ENCODE data around the gene OTOA. TPM values are rescaled to one million over a fixed set of nuclear protein-coding genes. Genes with fewer than 3 reads are reported as not detected.

The OTOA gene
- total and polyA plus RNA-seq, 2 of the 8 experiments (the other 6 are each of a cell fraction or from before 2014, with no cell fraction given): 0.06 to 0.32 TPM

DNA sequence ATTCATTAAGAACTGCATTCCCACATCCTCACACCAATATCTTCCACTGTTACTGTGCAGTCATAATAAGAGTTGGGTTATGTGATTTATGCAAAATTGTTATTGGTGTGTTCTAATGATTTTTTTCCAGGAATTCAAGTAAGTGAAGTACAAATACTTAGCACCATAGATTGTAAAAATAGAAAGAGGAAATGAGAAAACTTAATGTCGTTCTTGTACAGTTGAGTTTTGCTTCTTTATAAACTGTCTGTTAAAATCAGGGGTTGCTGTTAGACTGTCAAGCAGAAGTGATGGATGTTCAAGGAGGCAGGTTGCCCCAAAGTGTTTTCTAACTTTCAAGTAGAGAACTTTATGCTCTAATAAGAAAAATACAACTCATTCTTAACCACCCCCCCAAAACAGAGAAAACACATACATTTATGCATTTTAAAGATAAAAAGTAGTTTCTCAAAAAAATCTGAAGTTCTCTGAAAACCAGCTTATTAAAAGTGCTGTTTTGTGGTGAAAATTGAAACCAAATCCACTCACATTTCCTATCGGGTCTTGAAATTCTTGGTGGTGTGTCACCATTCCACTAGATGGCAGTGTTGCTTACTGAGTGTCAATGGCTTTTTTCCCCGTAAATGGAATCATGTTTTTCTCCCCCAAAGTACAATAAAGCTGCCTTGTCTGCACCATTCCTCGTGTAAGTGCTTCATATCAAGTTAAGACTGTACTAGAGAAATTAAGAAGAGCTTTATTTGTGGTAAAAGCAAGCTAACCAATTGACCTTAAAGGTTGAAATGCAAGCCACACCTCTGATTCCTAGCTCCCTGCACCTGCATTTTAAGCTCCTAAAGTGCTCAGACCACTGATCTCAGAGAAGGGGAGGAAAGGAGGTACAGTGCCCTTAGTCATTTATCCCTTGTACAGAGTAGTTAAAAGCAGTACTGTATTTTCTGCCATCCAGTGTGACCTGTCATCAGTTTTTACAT, 6.7 kb upstream of the OTOA start:
- Histone ChIP-seq H3K14ac (ENCODE audit: insufficient read length) (no peak overlapping the region), H2BK12ac (ENCODE audit: low read depth, low read length) (no peak overlapping the region), H3K18ac (ENCODE audit: extremely low read depth, low read length) (no peak overlapping the region), H3K79me2 (ENCODE audit: control insufficient read depth in 1 of 2, insufficient read depth in 2 of 2, low read length in 2 of 2) (no peaks in the 10 kb centered on the region), H2BK15ac (ENCODE audit: low read length) (no peak overlapping the region), H3K4me3 (ENCODE audit: extremely low read depth in 1 of 4, insufficient read depth in 2 of 4, low read depth in 3 of 4, low read length in 4 of 4) (no peak overlapping the region), H3K79me1 (ENCODE audit: low read depth, low read length) (no peaks in the 10 kb centered on the region), H4K8ac (ENCODE audit: extremely low read depth, insufficient read depth, low read length) (no peak overlapping the region), H3K27ac (ENCODE audit: low read depth, low read length) (no peak overlapping the region), H4K91ac (replicated peaks; ENCODE audit: insufficient read length, low read length) (no peak overlapping the region), H4K5ac (ENCODE audit: insufficient read length, low read depth, low read length) (no peak overlapping the region), H4K20me1 (replicated peaks in 1 of 2; ENCODE audit: control insufficient read depth in 1 of 2, insufficient read depth in 2 of 2, low read length in 2 of 2) (no peaks in the 10 kb centered on the region), H3K9ac (replicated peaks in 1 of 4; ENCODE audit: extremely low read depth in 1 of 4, low read depth in 3 of 4, low read length in 3 of 4) (no peak overlapping the region), H3K23ac (ENCODE audit: insufficient read length) (no peak overlapping the region), H3K36me3 (ENCODE audit: control insufficient read depth in 2 of 4, insufficient read depth in 4 of 4, low read length in 3 of 4) (peaks cover 0 to 4% (median under 1%) of the 10 kb centered on the region in 4 experiments; a peak in 3 of 8 replicates), H3K56ac (replicated peaks; ENCODE audit: insufficient read length, low read depth, low read length) (no peak overlapping the region), H3K4me2 (ENCODE audit: insufficient read depth in 1 of 2, low read depth in 2 of 2, low read length in 2 of 2) (no peak overlapping the region), H3K23me2 (ENCODE audit: low read depth, low read length) (no peaks in the 10 kb centered on the region), H2BK5ac (ENCODE audit: low read depth, low read length) (no peak overlapping the region), H3K27me3 (replicated peaks in 1 of 4; ENCODE audit: control insufficient read depth in 3 of 4, extremely low read depth in 1 of 4, insufficient read depth in 3 of 4, low read length in 3 of 4) (no peaks in the 10 kb centered on the region), H3K4me1 (replicated peaks in 1 of 4; ENCODE audit: control insufficient read depth in 3 of 4, insufficient read depth in 4 of 4, low read length in 3 of 4) (no peaks in the 10 kb centered on the region), H2AK5ac (ENCODE audit: low read depth, low read length) (no peak overlapping the region), H2BK120ac (replicated peaks; ENCODE audit: low read depth, low read length) (no peak overlapping the region), H3K9me3 (ENCODE audit: insufficient read depth in 2 of 2, low read depth in 1 of 2, low read length in 1 of 2) (no peaks in the 10 kb centered on the region), H2BK20ac (ENCODE audit: low read length) (no peak overlapping the region), H2AFZ (ENCODE audit: low read length) (no peak overlapping the region), H3K4ac (replicated peaks; ENCODE audit: insufficient read length, low read depth, low read length) (no peak overlapping the region)
- WGBS, 2 experiments (ENCODE audit: extremely low coverage in 1 of 2, insufficient coverage in 1 of 2, insufficient read length in 1 of 2, insufficient replicate concordance in 2 of 2, low coverage in 1 of 2, low lambda C conversion rate in 2 of 2, missing lambda C conversion rate in 1 of 2): 59% methylated on average over 4 of the region's 4 CpGs; no CpG with 5 or more reads in 1 of the 2 experiments
- POLR2A ChIA-PET (ENCODE audit: partially characterized antibody): no interaction called here
- TF ChIP-seq CHD2 (IDR thresholded peaks at IDR 0.05; ENCODE audit: low read length) (no peak), TEAD4 (IDR thresholded peaks at IDR 0.05; ENCODE audit: low read depth, low read length) (0 out of 2 replicates have a peak, but pooled peaks have one; percentile 45), CREB1 (IDR thresholded peaks at IDR 0.05) (0 out of 2 replicates have a peak, but pooled peaks have one; percentile 37), KDM1A (IDR thresholded peaks at IDR 0.05; ENCODE audit: borderline replicate concordance, low read length) (no peak), RAD21 (IDR thresholded peaks at IDR 0.05 in 1 of 2, conservative IDR thresholded peaks at IDR 0.05 in 1 of 2; ENCODE audit: low read depth in 2 of 2, low read length in 2 of 2) (peak; percentile 80 to 82)
- TF ChIP-seq, protein P1, sequence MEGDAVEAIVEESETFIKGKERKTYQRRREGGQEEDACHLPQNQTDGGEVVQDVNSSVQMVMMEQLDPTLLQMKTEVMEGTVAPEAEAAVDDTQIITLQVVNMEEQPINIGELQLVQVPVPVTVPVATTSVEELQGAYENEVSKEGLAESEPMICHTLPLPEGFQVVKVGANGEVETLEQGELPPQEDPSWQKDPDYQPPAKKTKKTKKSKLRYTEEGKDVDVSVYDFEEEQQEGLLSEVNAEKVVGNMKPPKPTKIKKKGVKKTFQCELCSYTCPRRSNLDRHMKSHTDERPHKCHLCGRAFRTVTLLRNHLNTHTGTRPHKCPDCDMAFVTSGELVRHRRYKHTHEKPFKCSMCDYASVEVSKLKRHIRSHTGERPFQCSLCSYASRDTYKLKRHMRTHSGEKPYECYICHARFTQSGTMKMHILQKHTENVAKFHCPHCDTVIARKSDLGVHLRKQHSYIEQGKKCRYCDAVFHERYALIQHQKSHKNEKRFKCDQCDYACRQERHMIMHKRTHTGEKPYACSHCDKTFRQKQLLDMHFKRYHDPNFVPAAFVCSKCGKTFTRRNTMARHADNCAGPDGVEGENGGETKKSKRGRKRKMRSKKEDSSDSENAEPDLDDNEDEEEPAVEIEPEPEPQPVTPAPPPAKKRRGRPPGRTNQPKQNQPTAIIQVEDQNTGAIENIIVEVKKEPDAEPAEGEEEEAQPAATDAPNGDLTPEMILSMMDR (IDR thresholded peaks at IDR 0.05; ENCODE audit: control extremely low read depth in 1 of 3, insufficient read depth in 1 of 3, low read depth in 1 of 3, low read length in 3 of 3): peak in 2 of 3 experiments; percentile 71 to 74; a peak in 3 of 4 replicates
- FAIRE-seq (peak; percentile 84), DNase-seq (ENCODE audit: low read depth in 1 of 2, low spot score in 2 of 2) (no peak)
- CTCF ChIA-PET (ENCODE audit: partially characterized antibody): interaction anchor here (0.6 to 3.6 kb wide), 28 partner anchors 10 to 979 kb away, joined by 3 to 67 read pairs (median 4); no protein-coding TSS in a partner anchor

Measured in H1 (cell line).